Measurements from ENCODE around the gene POMT2.

- no peak for TF ChIP-seq CTCF (IDR thresholded peaks at IDR 0.05)
- TF ChIP-seq POLR2A (IDR thresholded peaks at IDR 0.05), result no peak
- no peak for TF ChIP-seq EP300 (IDR thresholded peaks at IDR 0.05)
Observed at GRCh38 chr14:77306416-77306815, 14.3 kb downstream of the POMT2 start.
